HUES64 (cell line): ENCODE results near the gene KRTAP10-10.
"Not testable (repeated sequence)": the region's sequence is repeated elsewhere in the genome, so short reads cannot be mapped to it uniquely, and the experiment has no call there.

Experiments used
- H3K27ac ChIP-seq: 2 replicates; pipeline ENCODE4 v1.7.0; 2013; ENCODE audit warnings: low read depth, low read length, inconsistent platforms
- H3K27me3 ChIP-seq: 2 replicates; pipeline ENCODE4 v1.6.1; 2013; ENCODE audit warnings: mild to moderate bottlenecking, low read length; ENCODE audit not compliant: insufficient read depth
- H3K36me3 ChIP-seq: 2 replicates; pipeline ENCODE4 v1.6.1; 2013; ENCODE audit warnings: mild to moderate bottlenecking, low read length; ENCODE audit not compliant: insufficient read depth
- H3K4me1 ChIP-seq: 2 replicates; pipeline ENCODE4 v1.6.1; 2013; ENCODE audit warnings: mild to moderate bottlenecking, low read length, moderate library complexity; ENCODE audit not compliant: insufficient read depth
- H3K4me3 ChIP-seq: 2 replicates; pipeline ENCODE4 v1.5.1; 2013; ENCODE audit warnings: mild to moderate bottlenecking, low read length, moderate library complexity
- H3K9ac ChIP-seq: 2 replicates; pipeline ENCODE4 v1.6.1; 2013; ENCODE audit warnings: mild to moderate bottlenecking, low read depth, low read length
- H3K9me3 ChIP-seq: 2 replicates; pipeline ENCODE4 v1.6.1; 2013; ENCODE audit warnings: low read depth, low read length; ENCODE audit not compliant: insufficient read depth
- WGBS: fragments of 150-250, 120-280 bp; methylation state at CpG from one replicate; pipeline ENCODE4 v1.1.7; 2013; ENCODE audit warnings: missing lambda C conversion rate; 5-methylcytosine and 5-hydroxymethylcytosine counted together

Gene KRTAP10-10

GRCh38 chr21:44595524-44595923 lies 41.6 kb upstream of the KRTAP10-10 start:
- H3K9ac ChIP-seq, result no peak overlapping the region
- H3K36me3 ChIP-seq, result no peaks in the 10 kb centered on the region
- H3K4me1 ChIP-seq, result peaks cover 19% of the 10 kb centered on the region
- no peaks in the 10 kb centered on the region for H3K27me3 ChIP-seq
- no peak overlapping the region for H3K27ac ChIP-seq
- H3K9me3 ChIP-seq, result no peaks in the 10 kb centered on the region
- WGBS, result 93% methylated on average over 6 of the region's 6 CpGs
- no peak overlapping the region for H3K4me3 ChIP-seq

DNA sequence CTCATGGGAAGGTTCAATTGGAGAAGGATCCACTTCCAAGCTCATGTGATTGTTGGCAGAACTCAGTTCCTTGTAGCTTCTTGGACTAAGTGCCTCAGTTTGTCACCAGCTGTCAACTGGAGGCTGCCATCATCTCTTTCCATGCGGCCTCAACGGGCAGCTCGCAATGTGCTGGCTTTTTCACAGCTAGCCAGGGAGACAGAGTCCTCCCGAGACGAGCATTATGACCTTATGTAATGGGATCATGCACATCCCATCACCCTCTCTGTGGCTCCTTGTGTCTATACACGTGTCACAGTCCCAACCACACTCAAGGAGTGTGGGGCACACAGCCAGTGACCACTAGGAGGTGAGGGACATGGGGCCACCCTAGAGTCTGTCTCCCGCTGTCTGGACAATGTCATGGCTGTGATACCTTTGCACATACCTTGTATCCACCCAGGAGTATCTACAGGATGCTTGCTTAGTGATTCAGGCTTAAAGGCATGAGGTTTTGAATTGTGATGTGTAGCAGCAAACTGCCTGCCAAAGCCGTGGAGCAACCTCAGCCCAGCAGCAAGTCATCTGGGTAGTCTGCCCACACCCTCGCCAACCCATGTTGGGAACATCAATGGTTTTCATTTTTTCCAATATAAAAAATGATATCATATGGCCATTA lies 41.0 kb upstream of the KRTAP10-10 start:
- Histone ChIP-seq H3K4me3 (no peak overlapping the region), H3K9me3 (no peaks in the 10 kb centered on the region), H3K27ac (no peak overlapping the region), H3K9ac (no peak overlapping the region), H3K36me3 (no peaks in the 10 kb centered on the region), H3K27me3 (no peaks in the 10 kb centered on the region), H3K4me1 (peaks cover 19% of the 10 kb centered on the region)
- WGBS, result 97% methylated on average over 9 of the region's 9 CpGs

DNA sequence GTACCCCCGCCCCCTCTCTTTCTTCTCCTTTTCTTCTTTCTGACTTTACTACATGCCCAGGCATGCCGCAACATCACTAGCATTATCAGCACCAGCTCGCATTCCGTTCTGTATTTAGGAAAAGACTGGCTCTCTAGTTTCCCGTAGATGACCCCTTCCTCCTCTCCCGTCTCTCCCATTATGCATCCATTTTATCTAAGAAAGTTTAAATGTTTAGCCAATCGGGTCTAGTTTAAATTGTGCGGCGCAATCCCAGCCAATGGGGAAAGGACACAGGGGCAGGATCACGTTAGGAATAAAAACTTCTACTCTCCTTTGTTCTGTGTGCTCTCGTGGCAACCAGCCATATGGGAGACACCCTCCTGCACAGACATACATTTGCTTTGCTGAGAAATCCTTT lies 39.1 kb upstream of the KRTAP10-10 start:
- H3K36me3 ChIP-seq, result no peaks in the 10 kb centered on the region
- 64% methylated on average over 11 of the region's 11 CpGs for WGBS
- H3K9ac ChIP-seq, result peak overlapping the region; percentile 43
- H3K27me3 ChIP-seq, result no peaks in the 10 kb centered on the region
- H3K27ac ChIP-seq, result peak overlapping the region; percentile 25; the same call in 1 of the 2 replicates
- peaks cover 17% of the 10 kb centered on the region for H3K4me1 ChIP-seq
- H3K9me3 ChIP-seq, result no peaks in the 10 kb centered on the region
- H3K4me3 ChIP-seq, result no peak overlapping the region

GRCh38 chr21:44599264-44600029 lies 37.7 kb upstream of the KRTAP10-10 start:
- 81% methylated on average over 8 of the region's 8 CpGs for WGBS
- no peaks in the 10 kb centered on the region for H3K27me3 ChIP-seq
- no peak overlapping the region for H3K9ac ChIP-seq
- no peaks in the 10 kb centered on the region for H3K9me3 ChIP-seq
- no peak overlapping the region for H3K4me3 ChIP-seq
- H3K27ac ChIP-seq, result no peak overlapping the region
- peaks cover 13% of the 10 kb centered on the region for H3K4me1 ChIP-seq
- H3K36me3 ChIP-seq, result no peaks in the 10 kb centered on the region

- not testable (repeated sequence) for H3K27ac ChIP-seq, H3K9me3 ChIP-seq, H3K9ac ChIP-seq, H3K27me3 ChIP-seq, H3K4me3 ChIP-seq, H3K36me3 ChIP-seq
- H3K4me1 ChIP-seq, result peaks cover 13% of the 10 kb centered on the region
- WGBS, result 90% methylated on average over 21 of the region's 23 CpGs
These were observed 36.8 kb upstream of the KRTAP10-10 start, which contains the start of gene KRTAP10-7 for GRCh38 chr21:44600118-44600978. Gene KRTAP10-7, plus strand, starts transcription at chr21:44600597. Its CDS starts 25 bp downstream, at chr21:44600622.

DNA sequence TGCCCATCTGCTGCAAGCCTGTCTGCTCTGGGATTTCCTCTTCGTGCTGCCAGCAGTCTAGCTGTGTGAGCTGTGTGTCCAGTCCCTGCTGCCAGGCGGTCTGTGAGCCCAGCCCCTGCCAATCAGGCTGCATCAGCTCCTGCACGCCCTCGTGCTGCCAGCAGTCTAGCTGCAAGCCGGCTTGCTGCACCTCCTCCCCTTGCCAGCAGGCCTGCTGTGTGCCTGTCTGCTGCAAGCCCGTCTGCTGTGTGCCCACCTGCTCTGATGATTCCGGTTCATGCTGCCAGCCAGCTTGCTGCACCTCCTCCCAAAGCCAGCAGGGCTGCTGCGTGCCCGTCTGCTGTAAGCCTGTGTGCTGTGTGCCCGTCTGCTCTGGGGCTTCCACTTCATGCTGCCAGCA lies 36.1 kb upstream of the KRTAP10-10 start:
- H3K36me3 ChIP-seq, H3K9ac ChIP-seq, H3K4me3 ChIP-seq, H3K27ac ChIP-seq, H3K9me3 ChIP-seq, H3K27me3 ChIP-seq: not testable (repeated sequence)
- peaks cover 13% of the 10 kb centered on the region for H3K4me1 ChIP-seq
- WGBS, result 88% methylated on average over 10 of the region's 10 CpGs

- WGBS, result 87% methylated on average over 23 of the region's 23 CpGs
These were observed 35.3 kb upstream of the KRTAP10-10 start for GRCh38 chr21:44601596-44602462.

DNA sequence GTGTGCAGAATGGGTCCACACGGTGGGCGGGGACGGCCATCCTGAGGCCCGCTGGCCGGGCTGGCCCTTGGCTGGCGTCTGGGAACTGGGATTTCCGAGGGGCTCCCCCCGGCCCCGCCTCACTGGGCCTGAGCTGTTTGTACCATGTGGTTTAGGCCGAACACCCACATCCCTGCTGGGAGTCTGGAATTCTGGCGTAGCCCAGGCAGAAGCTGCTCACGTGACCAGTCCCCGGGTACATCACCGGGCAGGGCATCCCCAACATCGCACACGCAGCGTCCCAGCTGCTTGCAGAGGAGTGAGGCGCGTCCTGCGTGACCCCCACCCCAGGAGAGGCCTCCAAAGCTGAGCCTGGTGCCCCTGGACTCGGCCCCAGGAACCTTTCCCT lies 34.7 kb upstream of the KRTAP10-10 start:
- 88% methylated on average over 20 of the region's 21 CpGs for WGBS
- H3K36me3 ChIP-seq, result no peaks in the 10 kb centered on the region
- peaks cover 3% of the 10 kb centered on the region; the same call in 1 of the 2 replicates for H3K9me3 ChIP-seq
- peaks cover 12% of the 10 kb centered on the region for H3K4me1 ChIP-seq
- H3K27me3 ChIP-seq, result no peaks in the 10 kb centered on the region
- H3K9ac ChIP-seq, result no peak overlapping the region
- no peak overlapping the region for H3K27ac ChIP-seq
- no peak overlapping the region for H3K4me3 ChIP-seq

More at GRCh38 chr21:44601596-44602462, 35.3 kb upstream of the KRTAP10-10 start:
- no peak overlapping the region for H3K9ac ChIP-seq
- peaks cover 13% of the 10 kb centered on the region for H3K4me1 ChIP-seq
- H3K36me3 ChIP-seq, result no peaks in the 10 kb centered on the region
- H3K9me3 ChIP-seq, result peaks cover 3% of the 10 kb centered on the region; the same call in 1 of the 2 replicates
- H3K4me3 ChIP-seq, result no peak overlapping the region
- H3K27ac ChIP-seq, result no peak overlapping the region
- H3K27me3 ChIP-seq, result no peaks in the 10 kb centered on the region

- 68% methylated on average over 17 of the region's 17 CpGs for WGBS
- Histone ChIP-seq H3K27me3 (no peaks in the 10 kb centered on the region), H3K27ac (no peak overlapping the region), H3K9ac (no peak overlapping the region), H3K4me1 (peaks cover 5% of the 10 kb centered on the region), H3K9me3 (peaks cover 3% of the 10 kb centered on the region; the same call in 1 of the 2 replicates), H3K4me3 (no peak overlapping the region), H3K36me3 (no peaks in the 10 kb centered on the region)
These were observed 33.9 kb upstream of the KRTAP10-10 start for GRCh38 chr21:44603109-44603875.

DNA sequence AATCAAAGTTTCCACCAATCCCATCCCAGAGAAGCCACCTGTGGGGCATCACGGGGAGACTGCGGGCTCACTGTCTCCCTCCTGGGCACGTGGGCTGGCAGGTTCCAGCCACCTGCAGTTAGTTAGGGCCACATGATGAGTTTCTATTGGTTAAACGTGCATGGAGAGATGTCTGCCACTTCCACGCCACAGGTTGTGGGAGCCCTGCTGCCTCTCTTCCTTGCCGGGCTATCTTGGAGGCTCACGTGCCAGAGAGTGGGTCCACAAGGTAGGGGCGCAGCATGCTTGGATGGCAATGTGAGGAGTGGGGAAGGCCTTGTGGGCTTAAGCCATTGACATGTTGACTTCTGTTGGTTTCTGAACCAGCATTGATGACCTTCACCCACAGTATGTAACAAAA lies 33.2 kb upstream of the KRTAP10-10 start:
- Histone ChIP-seq H3K9me3 (peaks cover 3% of the 10 kb centered on the region; the same call in 1 of the 2 replicates), H3K27me3 (no peaks in the 10 kb centered on the region), H3K4me1 (no peaks in the 10 kb centered on the region), H3K36me3 (no peaks in the 10 kb centered on the region), H3K4me3 (no peak overlapping the region), H3K9ac (no peak overlapping the region), H3K27ac (no peak overlapping the region)
- 94% methylated on average over 8 of the region's 8 CpGs for WGBS
